K562 (cell line): ENCODE results near the gene DEPDC4. TPM values are rescaled to one million over a fixed set of nuclear protein-coding genes. Genes with fewer than 3 reads are reported as not detected.

Experiments
- BRF1 ChIP-seq: IDR thresholded peaks from 3 replicates; pipeline ENCODE4 v1.6.1; 2011; ENCODE audit warnings: borderline replicate concordance, mild to moderate bottlenecking; ENCODE audit not compliant: insufficient read length; ENCODE audit errors: extremely low read depth
- DMBX1 ChIP-seq: fragments of 250-450 bp; sonication (Bioruptor Pico); IDR thresholded peaks from 2 replicates; pipeline ENCODE4 v1.8.0; 2022; ENCODE audit warnings: inconsistent platforms, mild to moderate bottlenecking, moderate library complexity, borderline replicate concordance
- ESRRA ChIP-seq: fragments of 450-650 bp; IDR thresholded peaks from 2 replicates; pipeline ENCODE4 v1.6.1; 2014; ENCODE audit warnings: low read depth, mild to moderate bottlenecking, moderate library complexity, borderline replicate concordance
- GABPB1 ChIP-seq: sonication (generic); formaldehyde crosslinking; IDR thresholded peaks from 2 replicates; pipeline ENCODE4 v1.8.0; 2022; ENCODE audit warnings: mild to moderate bottlenecking, missing genetic modification reagents
- MCM7 ChIP-seq, 2 experiments: fragments of 450-650 bp; IDR thresholded peaks; 2 replicates each; pipeline ENCODE4 v1.6.1; 2016 to 2018
- NEUROD1 ChIP-seq: fragments of 150-350 bp; IDR thresholded peaks from 2 replicates; pipeline ENCODE4 v1.6.1; 2014; ENCODE audit warnings: borderline replicate concordance, low read length, low read depth; ENCODE audit not compliant: partially characterized antibody
- ZNF175 ChIP-seq: fragments of 200-800 bp; sonication (Bioruptor generic); IDR thresholded peaks from 2 replicates; pipeline ENCODE4 v1.6.1; 2016; ENCODE audit warnings: low read depth, mild to moderate bottlenecking, missing genetic modification characterization, missing compliant biosample characterization
- polyA plus RNA-seq, 8 experiments: library from polyadenylated mRNA; depleted of rRNA in 4 of 8; stranded (reverse) in 5 of 8; unstranded in 3 of 8; fragments of >200 nt; fragmentation: Nextera tagmentation in 2 of 8; fragmentation: Illumina TruSeq in 1 of 8; extraction: Ambion mirVana in 2 of 8; extraction: Trizol in 1 of 8; gene quantifications; 2 replicates each; pipeline versions ENCODE4 v1.2.1 to v1.2.3, GENCODE V29; 2011 to 2014; ENCODE audit warnings: inconsistent platforms in 1 of 8, missing spikeins in 1 of 8
- total RNA-seq, 7 experiments: library from RNA; depleted of rRNA in 6 of 7; stranded (reverse); fragments of >200 nt in 6 of 7; fragmentation: Illumina TruSeq in 2 of 7; extraction: Trizol in 2 of 7; gene quantifications; 2 replicates each; pipeline versions ENCODE4 v1.2.1 to v1.2.3, GENCODE V29; 2011 to 2021; ENCODE audit warnings: low replicate concordance in 1 of 7
- TF ChIP-seq, protein P1 (sequence below), 2 experiments: fragments of 450-650 bp; formaldehyde crosslinking in 1 of 2; IDR thresholded peaks; 2 replicates each; pipeline versions ENCODE4 v1.4.0 to v1.6.1; 2014 to 2020; ENCODE audit warnings: mild to moderate bottlenecking in 2 of 2, borderline replicate concordance in 1 of 2, low read depth in 1 of 2
- TF ChIP-seq, protein P2 (sequence below): fragments of 450-650 bp; IDR thresholded peaks from 2 replicates; pipeline ENCODE4 v1.6.1; 2016; ENCODE audit warnings: low read depth

The DEPDC4 gene
- total and polyA plus RNA-seq, 9 of the 15 experiments (the other 6 are each of a cell fraction or from before 2014, with no cell fraction given) = 3.6 to 13.2 (median 7.4) TPM

DNA sequence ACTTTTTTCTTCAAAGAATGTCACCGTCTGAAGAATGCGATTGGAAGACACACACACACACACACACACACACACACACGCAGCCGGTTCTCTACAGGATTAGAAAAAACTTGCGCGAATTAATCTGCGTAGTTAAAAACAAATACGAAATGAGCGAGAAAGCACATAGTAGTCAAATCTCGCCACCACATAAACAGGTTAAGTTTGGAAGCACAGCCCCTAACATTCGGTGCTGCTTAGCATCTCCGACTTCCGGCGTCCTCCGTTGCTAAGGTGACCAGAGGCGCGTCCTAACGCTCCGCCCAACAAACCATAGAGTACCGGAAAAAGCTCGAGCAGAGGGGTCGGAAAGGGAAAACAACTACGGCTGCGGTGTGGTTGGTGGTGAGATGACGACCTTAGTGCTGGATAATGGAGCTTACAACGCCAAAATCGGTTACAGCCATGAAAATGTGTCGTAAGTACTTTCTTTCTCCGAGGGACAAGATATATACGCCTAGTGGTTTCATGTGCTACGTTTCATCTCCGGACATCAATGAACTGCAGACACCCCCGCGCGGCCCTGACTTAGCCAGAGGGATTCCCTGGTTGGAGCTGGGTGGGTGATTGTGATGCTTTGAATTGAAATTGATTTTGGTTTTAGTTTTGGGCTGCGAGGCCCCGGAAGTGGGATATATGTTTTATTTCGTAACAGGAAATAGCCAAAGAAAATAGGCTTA, 66.3 kb downstream of the DEPDC4 start, which contains the start of gene ACTR6 (continued):
- TF ChIP-seq, protein P1, sequence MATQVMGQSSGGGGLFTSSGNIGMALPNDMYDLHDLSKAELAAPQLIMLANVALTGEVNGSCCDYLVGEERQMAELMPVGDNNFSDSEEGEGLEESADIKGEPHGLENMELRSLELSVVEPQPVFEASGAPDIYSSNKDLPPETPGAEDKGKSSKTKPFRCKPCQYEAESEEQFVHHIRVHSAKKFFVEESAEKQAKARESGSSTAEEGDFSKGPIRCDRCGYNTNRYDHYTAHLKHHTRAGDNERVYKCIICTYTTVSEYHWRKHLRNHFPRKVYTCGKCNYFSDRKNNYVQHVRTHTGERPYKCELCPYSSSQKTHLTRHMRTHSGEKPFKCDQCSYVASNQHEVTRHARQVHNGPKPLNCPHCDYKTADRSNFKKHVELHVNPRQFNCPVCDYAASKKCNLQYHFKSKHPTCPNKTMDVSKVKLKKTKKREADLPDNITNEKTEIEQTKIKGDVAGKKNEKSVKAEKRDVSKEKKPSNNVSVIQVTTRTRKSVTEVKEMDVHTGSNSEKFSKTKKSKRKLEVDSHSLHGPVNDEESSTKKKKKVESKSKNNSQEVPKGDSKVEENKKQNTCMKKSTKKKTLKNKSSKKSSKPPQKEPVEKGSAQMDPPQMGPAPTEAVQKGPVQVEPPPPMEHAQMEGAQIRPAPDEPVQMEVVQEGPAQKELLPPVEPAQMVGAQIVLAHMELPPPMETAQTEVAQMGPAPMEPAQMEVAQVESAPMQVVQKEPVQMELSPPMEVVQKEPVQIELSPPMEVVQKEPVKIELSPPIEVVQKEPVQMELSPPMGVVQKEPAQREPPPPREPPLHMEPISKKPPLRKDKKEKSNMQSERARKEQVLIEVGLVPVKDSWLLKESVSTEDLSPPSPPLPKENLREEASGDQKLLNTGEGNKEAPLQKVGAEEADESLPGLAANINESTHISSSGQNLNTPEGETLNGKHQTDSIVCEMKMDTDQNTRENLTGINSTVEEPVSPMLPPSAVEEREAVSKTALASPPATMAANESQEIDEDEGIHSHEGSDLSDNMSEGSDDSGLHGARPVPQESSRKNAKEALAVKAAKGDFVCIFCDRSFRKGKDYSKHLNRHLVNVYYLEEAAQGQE (IDR thresholded peaks at IDR 0.05; ENCODE audit: borderline replicate concordance) = no peak
- TF ChIP-seq, protein P1 (CRISPR knock-in tag; IDR thresholded peaks at IDR 0.05; ENCODE audit: low read depth) = no peak
- TF ChIP-seq DMBX1 (CRISPR knock-in tag) (no peak), ZNF175 (no peak), NEUROD1 (no peak), MCM7 (IDR thresholded peaks at IDR 0.05) (no peak), ESRRA (peak; percentile 63; the same call in 1 of the 2 replicates), GABPB1 (CRISPR knock-in tag) (peak; percentile 91), BRF1 (no peak)
- TF ChIP-seq, protein P2, sequence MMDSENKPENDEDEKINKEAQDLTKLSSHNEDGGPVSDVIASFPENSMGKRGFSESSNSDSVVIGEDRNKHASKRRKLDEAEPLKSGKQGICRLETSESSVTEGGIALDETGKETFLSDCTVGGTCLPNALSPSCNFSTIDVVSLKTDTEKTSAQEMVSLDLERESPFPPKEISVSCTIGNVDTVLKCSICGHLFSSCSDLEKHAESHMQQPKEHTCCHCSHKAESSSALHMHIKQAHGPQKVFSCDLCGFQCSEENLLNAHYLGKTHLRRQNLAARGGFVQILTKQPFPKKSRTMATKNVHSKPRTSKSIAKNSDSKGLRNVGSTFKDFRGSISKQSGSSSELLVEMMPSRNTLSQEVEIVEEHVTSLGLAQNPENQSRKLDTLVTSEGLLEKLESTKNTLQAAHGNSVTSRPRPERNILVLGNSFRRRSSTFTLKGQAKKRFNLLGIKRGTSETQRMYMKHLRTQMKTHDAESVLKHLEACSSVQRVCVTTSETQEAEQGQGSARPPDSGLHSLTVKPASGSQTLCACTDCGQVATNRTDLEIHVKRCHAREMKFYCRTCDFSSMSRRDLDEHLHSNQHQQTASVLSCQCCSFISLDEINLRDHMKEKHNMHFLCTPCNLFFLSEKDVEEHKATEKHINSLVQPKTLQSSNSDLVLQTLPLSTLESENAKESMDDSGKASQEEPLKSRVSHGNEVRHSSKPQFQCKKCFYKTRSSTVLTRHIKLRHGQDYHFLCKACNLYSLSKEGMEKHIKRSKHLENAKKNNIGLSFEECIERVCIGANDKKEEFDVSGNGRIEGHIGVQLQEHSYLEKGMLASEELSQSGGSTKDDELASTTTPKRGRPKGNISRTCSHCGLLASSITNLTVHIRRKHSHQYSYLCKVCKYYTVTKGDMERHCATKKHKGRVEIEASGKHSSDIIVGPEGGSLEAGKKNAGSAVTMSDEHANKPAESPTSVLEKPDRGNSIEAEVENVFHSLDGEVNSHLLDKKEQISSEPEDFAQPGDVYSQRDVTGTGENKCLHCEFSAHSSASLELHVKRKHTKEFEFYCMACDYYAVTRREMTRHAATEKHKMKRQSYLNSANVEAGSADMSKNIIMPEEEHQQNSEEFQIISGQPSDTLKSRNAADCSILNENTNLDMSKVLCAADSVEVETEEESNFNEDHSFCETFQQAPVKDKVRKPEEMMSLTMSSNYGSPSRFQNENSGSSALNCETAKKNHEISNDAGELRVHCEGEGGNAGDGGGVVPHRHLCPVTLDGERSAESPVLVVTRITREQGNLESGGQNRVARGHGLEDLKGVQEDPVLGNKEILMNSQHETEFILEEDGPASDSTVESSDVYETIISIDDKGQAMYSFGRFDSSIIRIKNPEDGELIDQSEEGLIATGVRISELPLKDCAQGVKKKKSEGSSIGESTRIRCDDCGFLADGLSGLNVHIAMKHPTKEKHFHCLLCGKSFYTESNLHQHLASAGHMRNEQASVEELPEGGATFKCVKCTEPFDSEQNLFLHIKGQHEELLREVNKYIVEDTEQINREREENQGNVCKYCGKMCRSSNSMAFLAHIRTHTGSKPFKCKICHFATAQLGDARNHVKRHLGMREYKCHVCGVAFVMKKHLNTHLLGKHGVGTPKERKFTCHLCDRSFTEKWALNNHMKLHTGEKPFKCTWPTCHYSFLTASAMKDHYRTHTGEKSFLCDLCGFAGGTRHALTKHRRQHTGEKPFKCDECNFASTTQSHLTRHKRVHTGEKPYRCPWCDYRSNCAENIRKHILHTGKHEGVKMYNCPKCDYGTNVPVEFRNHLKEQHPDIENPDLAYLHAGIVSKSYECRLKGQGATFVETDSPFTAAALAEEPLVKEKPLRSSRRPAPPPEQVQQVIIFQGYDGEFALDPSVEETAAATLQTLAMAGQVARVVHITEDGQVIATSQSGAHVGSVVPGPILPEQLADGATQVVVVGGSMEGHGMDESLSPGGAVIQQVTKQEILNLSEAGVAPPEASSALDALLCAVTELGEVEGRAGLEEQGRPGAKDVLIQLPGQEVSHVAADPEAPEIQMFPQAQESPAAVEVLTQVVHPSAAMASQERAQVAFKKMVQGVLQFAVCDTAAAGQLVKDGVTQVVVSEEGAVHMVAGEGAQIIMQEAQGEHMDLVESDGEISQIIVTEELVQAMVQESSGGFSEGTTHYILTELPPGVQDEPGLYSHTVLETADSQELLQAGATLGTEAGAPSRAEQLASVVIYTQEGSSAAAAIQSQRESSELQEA = no peak
